LNCAP (cell line): ENCODE results near the gene WDFY2.

ENCODE experiments used
- TF ChIP-seq, protein P1 (sequence below): fragments of 450-650 bp; IDR thresholded peaks from 2 replicates; pipeline ENCODE4 v1.5.1; 2017; ENCODE audit warnings: mild to moderate bottlenecking

The WDFY2 gene

DNA sequence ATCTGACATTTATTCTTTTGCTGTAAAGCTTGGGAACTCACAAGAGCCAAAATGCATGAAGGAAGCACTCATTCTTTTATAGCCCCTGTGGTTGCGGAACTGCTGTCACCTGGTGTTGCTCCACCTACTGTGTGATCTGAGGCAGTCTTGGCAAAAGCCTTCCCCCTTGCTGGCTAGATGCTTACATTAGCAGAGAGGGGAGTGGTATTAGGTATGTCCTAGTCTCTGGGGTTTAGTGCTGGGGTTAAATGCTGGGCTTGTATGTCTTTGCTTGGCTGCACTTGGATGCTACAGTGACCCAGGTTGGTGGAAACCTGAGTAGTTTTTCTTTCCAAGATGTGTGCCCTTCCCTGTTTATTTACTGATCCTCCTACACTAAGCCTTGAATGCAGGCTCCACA lies 99.3 kb downstream of the WDFY2 start:
- TF ChIP-seq, protein P1, sequence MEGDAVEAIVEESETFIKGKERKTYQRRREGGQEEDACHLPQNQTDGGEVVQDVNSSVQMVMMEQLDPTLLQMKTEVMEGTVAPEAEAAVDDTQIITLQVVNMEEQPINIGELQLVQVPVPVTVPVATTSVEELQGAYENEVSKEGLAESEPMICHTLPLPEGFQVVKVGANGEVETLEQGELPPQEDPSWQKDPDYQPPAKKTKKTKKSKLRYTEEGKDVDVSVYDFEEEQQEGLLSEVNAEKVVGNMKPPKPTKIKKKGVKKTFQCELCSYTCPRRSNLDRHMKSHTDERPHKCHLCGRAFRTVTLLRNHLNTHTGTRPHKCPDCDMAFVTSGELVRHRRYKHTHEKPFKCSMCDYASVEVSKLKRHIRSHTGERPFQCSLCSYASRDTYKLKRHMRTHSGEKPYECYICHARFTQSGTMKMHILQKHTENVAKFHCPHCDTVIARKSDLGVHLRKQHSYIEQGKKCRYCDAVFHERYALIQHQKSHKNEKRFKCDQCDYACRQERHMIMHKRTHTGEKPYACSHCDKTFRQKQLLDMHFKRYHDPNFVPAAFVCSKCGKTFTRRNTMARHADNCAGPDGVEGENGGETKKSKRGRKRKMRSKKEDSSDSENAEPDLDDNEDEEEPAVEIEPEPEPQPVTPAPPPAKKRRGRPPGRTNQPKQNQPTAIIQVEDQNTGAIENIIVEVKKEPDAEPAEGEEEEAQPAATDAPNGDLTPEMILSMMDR, result no peak

DNA sequence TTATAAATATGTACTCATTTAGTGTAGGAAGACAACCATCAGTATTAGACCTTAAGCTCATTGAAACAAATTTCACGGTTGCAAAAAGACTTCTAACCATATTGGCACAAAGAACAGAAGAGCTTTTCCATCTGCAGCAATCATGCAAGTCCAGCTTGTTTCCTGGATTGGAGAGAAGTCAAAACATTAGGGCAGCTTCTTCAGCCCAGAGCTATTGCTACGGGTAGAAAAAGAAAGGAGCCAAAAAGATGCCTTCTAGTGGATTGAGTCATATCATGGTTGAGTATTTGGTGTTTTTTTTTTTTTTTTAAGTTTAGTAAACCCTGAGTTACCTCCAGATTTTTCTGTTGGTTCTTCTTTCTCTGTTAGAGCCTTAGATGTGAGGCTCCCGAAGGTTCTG lies 99.8 kb downstream of the WDFY2 start:
- TF ChIP-seq, protein P1, result no peak

DNA sequence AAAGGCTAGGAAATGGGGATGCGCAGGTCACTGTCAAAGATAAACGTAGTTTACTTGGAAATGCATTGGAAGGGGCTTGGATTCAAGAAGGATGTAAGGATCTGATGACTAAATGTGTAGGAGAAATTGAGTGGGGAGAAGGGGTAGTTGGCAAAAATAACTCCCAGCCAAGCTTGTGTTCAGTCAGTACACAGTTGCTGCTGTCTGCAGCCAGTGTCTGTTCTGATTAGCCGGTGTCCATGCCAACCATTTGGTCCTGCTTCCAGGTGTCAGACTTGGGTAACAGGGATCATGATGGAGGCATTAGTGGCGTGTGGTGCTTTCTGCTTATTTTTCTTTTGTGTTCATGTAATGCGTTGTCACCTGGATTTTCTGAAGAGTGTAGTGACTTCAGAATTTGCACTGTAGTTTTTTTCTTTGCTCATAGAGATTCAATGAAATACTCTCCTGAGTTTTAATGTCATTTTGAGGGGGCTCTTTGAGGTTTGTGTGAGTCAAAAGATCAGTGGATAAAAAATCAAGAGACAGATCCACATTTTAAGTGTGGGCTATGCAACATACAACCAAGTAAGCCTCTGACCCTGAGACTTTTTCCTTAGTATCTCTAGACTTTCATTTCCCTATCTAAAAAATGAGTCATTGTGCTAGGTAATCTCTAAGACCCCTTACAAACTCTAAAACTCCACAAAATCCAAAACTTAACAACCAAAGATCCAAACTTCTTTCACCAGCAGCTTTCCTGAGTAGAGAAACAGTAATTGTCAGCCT lies 103.9 kb downstream of the WDFY2 start:
- TF ChIP-seq, protein P1, result no peak

DNA sequence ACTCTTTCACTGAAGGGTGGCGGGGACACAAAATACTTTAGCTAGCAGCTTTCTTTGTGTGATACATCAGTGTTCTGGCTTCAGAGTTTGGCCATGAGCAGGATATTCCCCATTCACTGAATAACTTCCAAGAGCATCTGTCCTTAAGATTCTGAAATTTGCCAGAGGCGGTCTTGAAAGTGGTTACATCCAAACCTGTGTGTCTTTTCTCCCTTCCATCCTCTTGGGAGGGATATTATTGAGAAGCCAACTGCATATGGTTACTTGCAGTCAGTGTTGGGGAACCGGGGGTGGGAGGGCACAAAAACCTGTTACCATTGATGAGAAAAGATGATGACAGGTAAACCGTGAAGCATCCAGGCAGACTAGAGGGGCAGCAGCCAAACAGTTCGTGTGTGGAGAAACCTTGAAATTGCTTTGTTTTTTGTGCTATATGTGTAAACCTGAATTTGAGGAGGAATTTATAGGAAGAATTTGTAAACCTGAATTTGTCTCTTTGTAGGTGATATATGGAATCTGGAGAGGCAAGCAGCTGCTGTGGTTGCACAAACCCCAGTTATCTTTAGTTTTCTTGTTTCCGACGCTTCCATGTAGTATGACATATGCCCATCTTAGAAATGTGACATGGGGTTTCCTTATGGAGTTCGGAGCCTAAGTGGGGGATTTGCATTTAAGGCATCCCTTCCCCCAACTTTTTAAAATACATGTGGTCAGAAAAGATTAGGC lies 104.8 kb downstream of the WDFY2 start:
- TF ChIP-seq, protein P1, result no peak

DNA sequence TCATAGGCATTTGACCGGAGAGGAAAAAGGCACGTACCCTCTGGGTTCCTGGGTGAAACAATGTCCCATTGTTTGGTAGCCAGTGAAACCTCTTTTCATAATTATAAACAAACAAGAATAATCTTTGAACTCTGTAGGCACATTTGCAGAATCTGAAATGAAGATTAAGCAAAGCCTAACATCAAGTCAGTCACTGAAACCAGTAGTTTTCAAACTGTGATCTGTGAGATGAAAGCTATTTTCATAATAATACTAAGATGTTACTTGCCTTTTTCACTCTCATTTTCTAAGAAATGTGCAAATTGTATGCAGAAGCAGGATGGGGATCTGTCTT lies 105.4 kb downstream of the WDFY2 start:
- TF ChIP-seq, protein P1, result no peak

DNA sequence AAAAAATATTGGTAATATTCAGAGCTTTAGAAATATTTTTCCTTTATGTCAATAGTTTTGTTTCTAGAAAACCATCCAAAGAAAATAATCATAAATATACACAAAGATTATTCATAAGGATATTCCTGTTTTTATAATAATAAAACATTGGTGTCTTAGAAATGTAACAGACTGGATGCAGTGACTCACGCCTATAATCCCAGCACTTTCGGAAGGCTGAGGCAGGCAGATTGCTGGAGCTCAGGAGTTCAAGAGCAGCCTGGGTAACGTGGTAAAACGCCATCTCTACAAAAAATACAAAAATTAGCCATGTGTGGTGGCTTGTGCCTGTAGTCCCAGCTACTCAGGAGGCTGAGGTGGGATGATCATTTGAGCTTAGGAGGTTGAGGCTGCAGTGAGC lies 112.9 kb downstream of the WDFY2 start:
- TF ChIP-seq, protein P1, result no peak

DNA sequence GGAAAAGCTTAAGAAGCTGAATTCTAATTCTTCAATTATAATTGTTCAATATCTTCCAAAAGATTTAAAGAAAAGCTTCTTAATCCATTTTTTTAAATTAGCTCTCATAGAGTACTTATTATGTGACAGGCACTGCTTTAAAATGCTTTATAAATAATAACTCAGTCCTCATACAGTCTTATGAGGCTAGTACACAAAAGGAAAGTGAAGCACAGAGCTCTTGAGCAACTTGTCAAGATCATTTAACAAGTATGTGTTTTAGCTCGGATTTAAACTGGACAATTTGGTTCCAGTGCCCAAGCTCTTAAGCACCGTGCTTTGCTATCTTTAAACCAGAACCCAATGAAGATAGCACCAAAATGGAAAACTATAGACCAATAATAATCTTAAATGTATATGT lies 113.6 kb downstream of the WDFY2 start:
- TF ChIP-seq, protein P1, result no peak
